GM23338 (cell line): ENCODE data around the gene ZBP1. TPM values are rescaled to one million over a fixed set of nuclear protein-coding genes. Genes with fewer than 3 reads are reported as not detected.

Source experiments
- ATAC-seq: fragments of 200-7000 bp; cut with Tn5 transposase; 3 replicates; pipeline ENCODE4 v1.9.1; 2020
- DNase-seq: peaks from one replicate; pipeline ENCODE4 v3.0.0-alpha.2; 2015; ENCODE audit warnings: low spot score
- H2AFZ ChIP-seq: fragments of 200-600 bp; sonication (generic); 2 replicates; pipeline ENCODE4 v1.8.0; 2016; ENCODE audit warnings: antibody characterized with exemption, mild to moderate bottlenecking, moderate library complexity
- H3F3A ChIP-seq: fragments of 200-600 bp; sonication (generic); replicated peaks from 2 replicates; pipeline ENCODE4 v1.8.0; 2017; ENCODE audit warnings: antibody characterized with exemption, mixed run types, low read depth
- H3K27ac ChIP-seq: fragments of 200-600 bp; sonication (generic); 2 replicates; pipeline ENCODE4 v1.6.1; 2016; ENCODE audit warnings: low read depth
- H3K27me3 ChIP-seq: fragments of 200-600 bp; sonication (generic); 2 replicates; pipeline ENCODE4 v1.8.0; 2016; ENCODE audit warnings: mild to moderate bottlenecking, mixed run types, moderate library complexity; ENCODE audit not compliant: insufficient read depth
- H3K36me3 ChIP-seq: fragments of 200-600 bp; sonication (generic); 2 replicates; pipeline ENCODE4 v1.8.0; 2016; ENCODE audit warnings: mild to moderate bottlenecking; ENCODE audit not compliant: insufficient read depth
- H3K4me1 ChIP-seq: fragments of 200-600 bp; sonication (generic); 2 replicates; pipeline ENCODE4 v1.8.0; 2016; ENCODE audit warnings: mild to moderate bottlenecking, moderate library complexity; ENCODE audit not compliant: insufficient read depth
- H3K4me2 ChIP-seq: fragments of 200-600 bp; sonication (generic); 2 replicates; pipeline ENCODE4 v1.7.1; 2017; ENCODE audit warnings: mixed run types
- H3K4me3 ChIP-seq: fragments of 200-600 bp; sonication (generic); 2 replicates; pipeline ENCODE4 v1.6.1; 2016; ENCODE audit warnings: mixed run types
- H3K79me2 ChIP-seq: fragments of 200-600 bp; sonication (generic); replicated peaks from 2 replicates; pipeline ENCODE4 v1.8.0; 2017; ENCODE audit warnings: mild to moderate bottlenecking; ENCODE audit not compliant: insufficient read depth
- H3K9me2 ChIP-seq: fragments of 200-600 bp; sonication (generic); 2 replicates; pipeline ENCODE4 v1.8.0; 2017; ENCODE audit not compliant: insufficient read depth
- H4K20me1 ChIP-seq: fragments of 200-600 bp; sonication (generic); replicated peaks from 2 replicates; pipeline ENCODE4 v1.8.0; 2017; ENCODE audit warnings: mild to moderate bottlenecking; ENCODE audit not compliant: insufficient read depth
- H3K27ac Mint-ChIP-seq: 2 replicates; pipeline ENCODE4 v1.8.0; 2020; ENCODE audit warnings: inconsistent platforms, mild to moderate bottlenecking, moderate library complexity, mixed read lengths
- H3K27me3 Mint-ChIP-seq: 3 replicates; pipeline ENCODE4 v1.8.0; 2022; ENCODE audit warnings: low read depth, mild to moderate bottlenecking, moderate library complexity, mixed read lengths, inconsistent platforms; ENCODE audit not compliant: insufficient read depth, poor library complexity
- H3K36me3 Mint-ChIP-seq: 3 replicates; pipeline ENCODE4 v1.8.0; 2021; ENCODE audit warnings: low read depth, mild to moderate bottlenecking, inconsistent platforms, moderate library complexity, mixed read lengths
- H3K4me1 Mint-ChIP-seq: 3 replicates; pipeline ENCODE4 v1.8.0; 2020; ENCODE audit warnings: mild to moderate bottlenecking, inconsistent platforms, mixed read lengths
- H3K4me3 Mint-ChIP-seq: 3 replicates; pipeline ENCODE4 v1.8.0; 2021; ENCODE audit warnings: moderate library complexity, mild to moderate bottlenecking, inconsistent platforms, mixed read lengths
- H3K9me3 Mint-ChIP-seq: 3 replicates; pipeline ENCODE4 v1.8.0; 2020; ENCODE audit warnings: moderate library complexity, mild to moderate bottlenecking, inconsistent platforms, mixed read lengths
- CREB1 ChIP-seq: fragments of 250-450 bp; sonication (Bioruptor Pico); IDR thresholded peaks from 2 replicates; pipeline ENCODE4 v1.5.0; 2020; ENCODE audit warnings: low read depth, mild to moderate bottlenecking, moderate library complexity
- CTCF ChIP-seq, 2 experiments: fragments of 200-600 bp in 1 of 2; sonication (generic) in 1 of 2; conservative IDR thresholded peaks; 2 replicates each; pipeline versions ENCODE4 v1.5.1 to v1.6.1; 2016 to 2017; ENCODE audit warnings: antibody characterized with exemption in 2 of 2, low read depth in 2 of 2, mild to moderate bottlenecking in 2 of 2, moderate library complexity in 1 of 2
- EZH2 ChIP-seq: fragments of 200-600 bp; sonication (generic); IDR thresholded peaks from one replicate; pipeline ENCODE4 v1.8.0; 2017; ENCODE audit warnings: antibody characterized with exemption, mild to moderate bottlenecking, low read depth; ENCODE audit not compliant: unreplicated experiment
- EZH2phosphoT487 ChIP-seq: fragments of 200-600 bp; sonication (generic); IDR thresholded peaks from one replicate; pipeline ENCODE4 v1.8.1; 2018; ENCODE audit warnings: antibody characterized with exemption; ENCODE audit not compliant: unreplicated experiment
- JUNB ChIP-seq: IDR thresholded peaks from one replicate; pipeline ENCODE4 v1.6.1; 2016; ENCODE audit warnings: antibody characterized with exemption; ENCODE audit not compliant: unreplicated experiment
- NANOG ChIP-seq: IDR thresholded peaks from 2 replicates; pipeline ENCODE4 v1.6.1; 2016; ENCODE audit warnings: antibody characterized with exemption, borderline replicate concordance
- POLR2AphosphoS5 ChIP-seq: IDR thresholded peaks from 2 replicates; pipeline ENCODE4 v1.6.1; 2016; ENCODE audit warnings: antibody characterized with exemption, low read depth
- STAT1 ChIP-seq: IDR thresholded peaks from one replicate; pipeline ENCODE4 v1.6.1; 2016; ENCODE audit warnings: antibody characterized with exemption; ENCODE audit not compliant: unreplicated experiment
- ZNF114 ChIP-seq: fragments of 250-450 bp; sonication (Bioruptor Pico); IDR thresholded peaks from 2 replicates; pipeline ENCODE4 v1.5.0; 2020; ENCODE audit warnings: mild to moderate bottlenecking, moderate library complexity
- ZNF331 ChIP-seq: fragments of 250-450 bp; sonication (Bioruptor Pico); IDR thresholded peaks from 2 replicates; pipeline ENCODE4 v1.5.0; 2020; ENCODE audit warnings: low read depth, mild to moderate bottlenecking, moderate library complexity
- ZNF462 ChIP-seq: fragments of 250-450 bp; sonication (Bioruptor Pico); IDR thresholded peaks from 2 replicates; pipeline ENCODE4 v1.5.0; 2020; ENCODE audit warnings: mild to moderate bottlenecking, moderate library complexity
- polyA plus RNA-seq: library from polyadenylated mRNA; unstranded; fragments of >200 nt; fragmentation: Nextera tagmentation; extraction: Ambion mirVana; gene quantifications from 2 replicates; pipeline ENCODE4 v1.2.1, GENCODE V29; 2016
- total RNA-seq: library from RNA; depleted of rRNA; stranded (reverse); fragments of >200 nt; shearing (Covaris generic); gene quantifications from 2 replicates; pipeline ENCODE4 v1.2.3, GENCODE V29; 2014
- TF ChIP-seq, protein P1 (sequence below): IDR thresholded peaks from one replicate; pipeline ENCODE4 v1.6.1; 2018; ENCODE audit warnings: antibody characterized with exemption; ENCODE audit not compliant: unreplicated experiment
- TF ChIP-seq, protein P2 (sequence below): IDR thresholded peaks from 2 replicates; pipeline ENCODE4 v1.6.1; 2016; ENCODE audit warnings: antibody characterized with exemption

Gene ZBP1
- total and polyA plus RNA-seq, 2 experiments from 2014 or later: not detected

GRCh38 chr20:57647933-57648785 lies 27.9 kb upstream of the ZBP1 start:
- H4K20me1 ChIP-seq: no peaks in the 10 kb centered on the region; the same call in 1 of the 2 replicates
- H3K4me1 ChIP-seq: no peaks in the 10 kb centered on the region
- Mint-ChIP-seq H3K4me3 (no peak overlapping the region), H3K27me3 (peaks cover 2% of the 10 kb centered on the region), H3K9me3 (peaks cover 34% of the 10 kb centered on the region), H3K27ac (no peak overlapping the region), H3K4me1 (peaks cover 4% of the 10 kb centered on the region; the same call in 2 of the 3 replicates), H3K36me3 (peaks cover 30% of the 10 kb centered on the region)
- TF ChIP-seq STAT1 (no peak), POLR2AphosphoS5 (no peak), NANOG (no peak), JUNB (no peak), CREB1 (CRISPR knock-in tag) (no peak), EZH2 (no peak), ZNF114 (no peak), ZNF331 (CRISPR knock-in tag) (no peak), ZNF462 (CRISPR knock-in tag) (no peak), EZH2phosphoT487 (no peak), CTCF (conservative IDR thresholded peaks at IDR 0.05; ENCODE audit: low read depth in 2 of 2) (no peak)
- TF ChIP-seq, protein P1, sequence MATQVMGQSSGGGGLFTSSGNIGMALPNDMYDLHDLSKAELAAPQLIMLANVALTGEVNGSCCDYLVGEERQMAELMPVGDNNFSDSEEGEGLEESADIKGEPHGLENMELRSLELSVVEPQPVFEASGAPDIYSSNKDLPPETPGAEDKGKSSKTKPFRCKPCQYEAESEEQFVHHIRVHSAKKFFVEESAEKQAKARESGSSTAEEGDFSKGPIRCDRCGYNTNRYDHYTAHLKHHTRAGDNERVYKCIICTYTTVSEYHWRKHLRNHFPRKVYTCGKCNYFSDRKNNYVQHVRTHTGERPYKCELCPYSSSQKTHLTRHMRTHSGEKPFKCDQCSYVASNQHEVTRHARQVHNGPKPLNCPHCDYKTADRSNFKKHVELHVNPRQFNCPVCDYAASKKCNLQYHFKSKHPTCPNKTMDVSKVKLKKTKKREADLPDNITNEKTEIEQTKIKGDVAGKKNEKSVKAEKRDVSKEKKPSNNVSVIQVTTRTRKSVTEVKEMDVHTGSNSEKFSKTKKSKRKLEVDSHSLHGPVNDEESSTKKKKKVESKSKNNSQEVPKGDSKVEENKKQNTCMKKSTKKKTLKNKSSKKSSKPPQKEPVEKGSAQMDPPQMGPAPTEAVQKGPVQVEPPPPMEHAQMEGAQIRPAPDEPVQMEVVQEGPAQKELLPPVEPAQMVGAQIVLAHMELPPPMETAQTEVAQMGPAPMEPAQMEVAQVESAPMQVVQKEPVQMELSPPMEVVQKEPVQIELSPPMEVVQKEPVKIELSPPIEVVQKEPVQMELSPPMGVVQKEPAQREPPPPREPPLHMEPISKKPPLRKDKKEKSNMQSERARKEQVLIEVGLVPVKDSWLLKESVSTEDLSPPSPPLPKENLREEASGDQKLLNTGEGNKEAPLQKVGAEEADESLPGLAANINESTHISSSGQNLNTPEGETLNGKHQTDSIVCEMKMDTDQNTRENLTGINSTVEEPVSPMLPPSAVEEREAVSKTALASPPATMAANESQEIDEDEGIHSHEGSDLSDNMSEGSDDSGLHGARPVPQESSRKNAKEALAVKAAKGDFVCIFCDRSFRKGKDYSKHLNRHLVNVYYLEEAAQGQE: no peak
- TF ChIP-seq, protein P2, sequence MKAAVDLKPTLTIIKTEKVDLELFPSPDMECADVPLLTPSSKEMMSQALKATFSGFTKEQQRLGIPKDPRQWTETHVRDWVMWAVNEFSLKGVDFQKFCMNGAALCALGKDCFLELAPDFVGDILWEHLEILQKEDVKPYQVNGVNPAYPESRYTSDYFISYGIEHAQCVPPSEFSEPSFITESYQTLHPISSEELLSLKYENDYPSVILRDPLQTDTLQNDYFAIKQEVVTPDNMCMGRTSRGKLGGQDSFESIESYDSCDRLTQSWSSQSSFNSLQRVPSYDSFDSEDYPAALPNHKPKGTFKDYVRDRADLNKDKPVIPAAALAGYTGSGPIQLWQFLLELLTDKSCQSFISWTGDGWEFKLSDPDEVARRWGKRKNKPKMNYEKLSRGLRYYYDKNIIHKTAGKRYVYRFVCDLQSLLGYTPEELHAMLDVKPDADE: no peak
- H3K27ac ChIP-seq: no peak overlapping the region
- no peaks in the 10 kb centered on the region; the same call in 1 of the 2 replicates for H3K36me3 ChIP-seq
- no peak for ATAC-seq
- H3K4me2 ChIP-seq: no peak overlapping the region
- H3K9me2 ChIP-seq: no peaks in the 10 kb centered on the region
- no peak overlapping the region for H2AFZ ChIP-seq
- H3K79me2 ChIP-seq: no peaks in the 10 kb centered on the region
- no peak for DNase-seq
- no peaks in the 10 kb centered on the region for H3F3A ChIP-seq
- H3K4me3 ChIP-seq: no peak overlapping the region
- no peaks in the 10 kb centered on the region for H3K27me3 ChIP-seq
